GM15510 (cell line): ENCODE measurements around the gene CUX1.

Source experiments
- POLR2A ChIP-seq: IDR thresholded peaks from 3 replicates; pipeline ENCODE4 v1.6.1; 2011; ENCODE audit warnings: borderline replicate concordance; ENCODE audit not compliant: insufficient read length; ENCODE audit errors: extremely low read depth

Gene CUX1

DNA sequence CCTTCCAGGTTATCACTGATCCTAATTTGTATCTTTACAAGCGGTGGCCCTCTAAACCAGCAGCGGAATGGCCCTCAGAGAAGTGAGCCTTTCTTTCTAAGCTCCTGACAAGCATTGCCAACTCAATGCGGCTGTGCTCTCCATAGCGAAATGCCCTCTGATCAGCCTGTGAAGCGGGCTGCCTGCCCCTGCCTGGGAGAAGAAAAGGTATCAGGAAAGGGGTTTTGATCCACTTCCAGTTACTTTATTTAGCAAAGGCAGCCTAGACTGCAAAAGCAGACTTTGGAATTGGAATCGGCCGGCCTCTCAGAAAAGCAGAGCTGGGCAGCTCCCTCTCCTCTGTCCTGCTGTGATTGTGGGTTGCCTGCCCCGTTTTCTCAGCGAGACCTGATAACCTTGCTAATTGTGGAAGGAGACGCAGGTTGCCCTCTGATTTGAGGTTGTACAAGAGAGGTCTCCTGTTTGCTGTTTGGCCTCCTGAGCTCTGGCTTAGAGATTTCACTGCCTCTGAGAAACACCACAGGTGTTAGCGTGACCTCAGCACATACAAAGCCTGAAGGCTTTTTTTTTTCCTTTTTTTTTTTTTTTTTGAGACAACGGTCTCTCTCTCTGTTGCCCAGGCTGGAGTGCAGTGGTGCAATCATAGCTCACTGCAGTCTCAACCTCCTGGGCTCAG, 415.3 kb downstream of the CUX1 start:
- no peak for TF ChIP-seq POLR2A

DNA sequence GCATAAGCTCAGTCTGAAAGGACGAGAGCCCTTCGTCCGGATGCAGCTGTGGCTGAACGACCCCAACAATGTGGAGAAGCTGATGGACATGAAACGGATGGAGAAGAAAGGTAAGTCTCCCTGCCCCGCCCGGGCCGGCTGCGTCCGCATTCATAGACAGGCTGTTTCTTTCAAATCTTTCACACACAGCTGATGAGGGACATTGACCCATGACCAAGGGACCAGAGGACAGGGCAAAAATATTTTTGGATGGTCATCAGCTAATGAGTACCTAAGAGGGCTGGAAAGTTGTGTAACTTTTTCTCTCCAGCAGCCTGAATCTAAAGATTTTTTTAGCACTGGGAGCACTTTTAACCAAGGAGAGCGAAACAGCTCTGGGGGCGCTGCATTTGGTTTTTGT, 416.7 kb downstream of the CUX1 start:
- no peak for TF ChIP-seq POLR2A

DNA sequence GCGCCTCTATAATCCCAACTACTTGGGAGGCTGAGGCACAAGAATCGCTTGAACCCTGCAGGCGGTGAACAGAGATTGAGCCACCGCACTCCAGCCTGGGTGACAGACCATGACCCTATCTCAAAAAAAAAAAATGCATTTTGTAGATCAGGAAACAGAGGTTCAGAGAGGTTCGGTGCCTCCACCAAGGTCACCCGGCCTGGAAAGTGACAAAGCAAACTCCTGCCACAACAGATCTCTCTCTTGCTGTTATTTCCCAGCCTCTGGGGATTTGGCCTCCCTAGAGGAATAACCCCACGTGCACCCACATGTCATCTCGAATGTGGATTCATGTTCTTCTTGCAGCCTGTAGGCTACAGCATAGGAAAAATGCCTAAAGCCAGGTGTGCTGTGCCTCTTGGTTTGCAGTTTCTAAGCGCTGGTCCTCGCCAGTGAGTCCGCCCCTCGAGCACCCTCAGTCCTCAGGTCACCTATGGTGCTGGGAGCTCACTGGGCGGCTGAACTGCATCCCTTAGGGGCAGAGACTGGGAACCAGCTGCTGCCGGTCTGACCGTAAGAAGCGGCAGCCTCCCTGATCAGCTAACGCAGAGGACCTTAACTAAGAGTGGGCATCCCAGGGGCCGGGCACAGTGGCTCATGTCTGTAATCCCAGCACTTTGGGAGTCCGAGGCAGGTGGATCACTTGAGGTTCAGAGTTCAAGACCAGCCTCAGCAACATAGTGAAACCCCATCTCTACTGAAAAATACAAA, 417.6 kb downstream of the CUX1 start:
- TF ChIP-seq POLR2A: no peak

DNA sequence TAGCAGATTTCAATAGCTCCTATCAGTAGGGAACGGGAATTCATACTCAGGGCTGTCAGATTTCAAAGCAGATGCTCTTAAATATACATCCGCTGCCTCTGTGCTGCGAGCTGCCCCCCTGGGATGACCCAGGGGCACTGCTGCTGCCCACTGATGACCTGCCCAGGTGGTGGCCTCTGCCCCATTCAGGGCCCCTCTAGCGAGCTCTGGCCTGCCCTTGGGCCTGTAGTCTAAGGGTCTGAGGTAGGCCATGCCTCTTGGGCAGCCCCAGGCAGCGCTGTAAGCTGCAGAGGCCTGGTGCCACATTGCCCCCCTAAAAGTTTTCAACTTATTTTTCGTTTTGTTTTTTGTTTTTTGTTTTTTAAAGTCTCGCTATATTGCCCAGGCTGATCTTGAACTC, 418.7 kb downstream of the CUX1 start:
- no peak for TF ChIP-seq POLR2A

DNA sequence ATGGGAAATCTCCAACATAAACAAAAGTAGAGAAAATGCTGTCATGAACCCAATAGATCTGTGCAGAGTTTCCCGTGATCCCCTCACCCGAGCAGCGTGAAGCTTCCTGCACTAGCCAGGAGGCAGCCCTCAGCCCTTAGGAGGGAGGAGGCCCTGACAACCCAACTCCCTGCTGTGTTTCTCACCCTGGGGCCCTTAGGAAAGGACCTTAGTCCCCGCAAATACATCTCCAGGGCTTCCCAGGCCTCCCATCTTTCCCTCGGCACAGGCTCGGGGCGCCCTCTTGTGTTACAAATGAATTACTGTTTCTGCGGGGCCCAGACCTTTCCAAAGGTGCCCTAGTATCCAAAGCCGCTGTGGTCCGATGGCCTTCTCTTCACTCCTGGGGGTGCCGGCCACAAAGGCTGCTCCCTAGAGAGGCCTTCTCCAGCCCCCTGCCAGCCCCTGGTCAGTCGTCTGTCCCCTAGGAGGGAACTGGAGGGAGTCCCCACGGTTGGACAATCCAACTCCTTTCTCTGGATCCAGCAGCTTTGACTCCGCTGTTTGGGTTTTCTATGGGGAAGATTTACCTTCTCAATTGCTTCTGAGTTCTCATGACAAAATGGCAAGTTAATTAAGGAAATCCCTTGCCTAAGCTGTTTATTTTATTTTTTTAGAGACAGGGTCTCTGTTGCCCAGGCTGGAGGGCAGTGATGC, 419.3 kb downstream of the CUX1 start:
- TF ChIP-seq POLR2A: no peak

DNA sequence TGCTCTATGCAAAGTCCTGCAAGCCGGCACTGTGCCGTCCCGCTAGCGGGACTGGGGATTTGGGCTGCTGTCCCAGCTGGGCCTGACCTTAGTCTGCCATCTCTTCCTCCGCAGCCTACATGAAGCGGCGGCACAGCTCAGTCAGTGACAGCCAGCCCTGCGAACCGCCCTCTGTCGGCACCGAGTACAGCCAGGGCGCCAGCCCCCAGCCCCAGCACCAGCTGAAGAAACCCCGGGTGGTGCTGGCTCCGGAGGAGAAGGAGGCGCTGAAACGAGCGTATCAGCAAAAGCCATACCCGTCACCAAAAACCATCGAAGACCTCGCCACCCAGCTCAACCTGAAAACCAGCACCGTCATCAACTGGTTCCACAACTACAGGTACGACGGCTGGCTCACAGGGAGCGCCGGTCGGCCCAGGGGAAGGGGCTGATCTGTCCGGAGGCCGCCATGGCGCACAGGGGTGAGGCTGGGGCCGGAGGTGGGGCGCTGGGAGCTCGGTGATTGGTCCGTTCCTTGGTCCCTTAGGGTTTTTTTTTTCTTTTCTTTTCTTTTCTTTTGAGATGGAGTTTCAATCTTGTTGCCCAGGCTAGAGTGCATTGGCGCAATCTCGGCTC, 421.9 kb downstream of the CUX1 start:
- no peak for TF ChIP-seq POLR2A

DNA sequence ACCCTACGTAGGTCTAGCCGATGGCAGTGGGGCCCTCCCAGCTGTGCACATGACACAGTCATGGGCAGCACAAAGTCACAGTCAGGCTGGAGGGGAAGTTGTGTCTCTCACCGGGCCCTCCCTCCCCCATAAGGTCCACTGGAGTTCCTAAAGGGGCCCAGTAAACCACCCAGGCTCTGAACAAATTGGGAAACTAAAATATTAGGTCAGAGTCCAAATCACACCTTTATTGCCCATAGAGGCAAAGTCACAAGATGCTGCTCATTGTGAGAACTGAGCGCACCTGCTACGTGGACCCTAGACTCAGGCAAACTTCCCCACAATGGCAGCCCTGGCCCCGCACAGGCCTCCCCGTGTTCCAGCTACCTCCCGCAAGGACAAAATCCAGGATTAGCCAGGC, 424.0 kb downstream of the CUX1 start:
- TF ChIP-seq POLR2A: no peak

DNA sequence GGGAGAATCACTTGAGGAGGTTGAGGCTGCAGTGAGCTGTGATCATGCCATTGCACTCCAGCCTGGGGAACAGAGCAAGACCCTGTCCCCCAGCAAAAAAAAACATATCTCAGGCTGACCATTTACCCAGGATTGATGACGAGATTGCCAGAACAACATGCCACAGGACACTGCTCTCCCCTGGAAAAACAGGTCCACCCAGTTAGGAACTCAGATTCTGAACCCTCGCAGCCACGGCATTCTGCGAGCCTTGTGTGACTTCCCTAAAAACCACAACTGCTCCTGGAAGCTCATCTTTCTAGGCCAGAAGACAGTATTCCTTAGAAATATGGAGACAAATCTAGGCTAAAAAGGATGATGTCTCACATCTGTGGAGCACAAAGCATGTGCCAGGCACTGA, 427.2 kb downstream of the CUX1 start:
- no peak for TF ChIP-seq POLR2A

DNA sequence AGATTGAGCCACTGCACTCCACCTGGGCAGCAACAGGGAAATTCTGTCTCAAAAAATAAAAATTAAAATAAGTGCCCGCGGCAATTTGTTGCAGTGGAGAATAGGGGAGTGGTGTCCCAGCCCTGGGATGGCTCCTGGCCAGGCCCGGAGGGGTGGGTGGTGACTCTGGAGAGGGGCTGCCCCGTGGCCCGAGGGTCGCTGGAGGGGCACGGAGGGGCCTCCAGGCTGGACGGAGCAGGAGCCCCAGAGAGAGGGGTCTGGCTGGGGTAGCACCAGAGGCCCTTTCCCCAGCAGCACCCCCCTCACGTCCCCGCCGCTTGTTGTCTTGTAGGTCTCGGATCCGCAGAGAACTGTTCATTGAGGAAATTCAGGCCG, 430.6 kb downstream of the CUX1 start:
- no peak for TF ChIP-seq POLR2A

DNA sequence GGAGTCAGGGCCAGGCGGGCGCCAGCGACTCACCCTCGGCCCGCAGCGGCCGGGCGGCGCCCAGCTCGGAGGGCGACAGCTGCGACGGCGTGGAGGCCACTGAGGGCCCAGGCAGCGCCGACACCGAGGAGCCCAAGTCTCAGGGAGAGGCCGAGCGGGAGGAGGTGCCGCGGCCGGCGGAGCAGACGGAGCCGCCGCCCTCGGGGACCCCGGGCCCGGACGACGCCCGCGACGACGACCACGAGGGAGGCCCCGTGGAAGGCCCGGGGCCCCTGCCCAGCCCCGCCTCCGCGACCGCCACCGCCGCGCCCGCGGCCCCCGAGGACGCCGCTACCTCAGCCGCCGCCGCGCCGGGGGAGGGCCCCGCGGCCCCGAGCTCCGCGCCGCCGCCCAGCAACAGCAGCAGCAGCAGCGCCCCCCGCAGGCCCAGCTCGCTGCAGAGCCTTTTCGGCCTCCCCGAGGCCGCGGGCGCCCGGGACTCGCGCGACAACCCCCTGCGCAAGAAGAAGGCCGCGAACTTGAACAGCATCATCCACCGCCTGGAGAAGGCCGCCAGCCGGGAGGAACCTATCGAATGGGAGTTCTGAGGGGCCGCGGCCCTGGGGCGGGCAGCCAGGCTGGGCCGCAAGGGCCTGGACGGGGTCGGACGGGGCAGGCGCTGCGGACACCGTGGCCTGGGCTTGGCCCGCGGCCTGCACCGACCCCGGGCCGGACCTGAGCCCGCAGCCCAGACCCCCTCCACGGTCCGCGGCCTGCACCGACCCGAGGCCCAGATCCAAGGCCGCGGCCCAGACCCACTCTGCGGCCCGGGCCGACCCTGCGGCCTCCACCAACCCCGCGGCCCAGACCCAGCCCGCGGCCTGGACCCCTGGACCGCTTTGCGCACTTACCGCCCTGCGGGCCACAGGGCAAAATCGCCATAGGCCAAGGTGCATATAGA, 431.3 kb downstream of the CUX1 start:
- TF ChIP-seq POLR2A: no peak

DNA sequence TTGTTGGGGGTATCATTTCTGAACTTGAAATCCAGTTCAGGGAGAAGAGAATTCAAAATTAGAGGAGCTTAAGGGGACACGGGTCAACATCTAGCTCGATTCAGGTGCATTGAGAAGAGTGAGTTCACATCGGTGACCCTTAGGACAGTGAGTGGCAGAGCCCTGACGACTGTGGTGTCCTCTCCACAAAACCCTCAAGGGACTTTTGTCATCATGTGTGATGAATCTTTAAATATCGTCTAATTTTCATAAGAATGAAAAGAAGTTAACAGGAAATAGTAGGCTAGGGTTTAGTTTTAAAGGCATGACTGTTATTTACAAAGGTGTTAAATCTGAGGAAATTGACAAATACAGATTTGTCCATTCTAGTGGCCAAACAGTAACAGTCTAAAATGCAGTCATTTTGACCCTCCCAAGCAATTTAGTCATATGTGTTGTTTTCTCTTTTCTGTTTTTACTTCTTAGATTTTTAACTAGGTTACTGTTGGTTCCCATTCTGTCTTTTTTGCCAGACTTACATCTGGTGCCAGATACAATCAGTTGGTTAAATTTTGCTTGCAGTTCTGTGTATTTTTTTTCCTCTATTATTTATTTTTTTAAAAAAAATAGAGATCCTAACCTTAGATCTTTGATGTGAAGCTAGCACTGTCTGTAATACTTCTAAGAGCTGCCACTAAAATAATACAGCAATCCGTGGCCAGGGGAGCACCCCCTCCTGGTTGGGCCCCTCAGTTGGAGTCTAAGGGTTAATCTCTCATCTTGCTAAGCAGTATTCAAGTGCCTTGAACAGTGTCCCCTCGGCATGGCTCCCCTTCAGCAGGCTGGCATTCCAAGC, 434.3 kb downstream of the CUX1 start:
- no peak for TF ChIP-seq POLR2A

DNA sequence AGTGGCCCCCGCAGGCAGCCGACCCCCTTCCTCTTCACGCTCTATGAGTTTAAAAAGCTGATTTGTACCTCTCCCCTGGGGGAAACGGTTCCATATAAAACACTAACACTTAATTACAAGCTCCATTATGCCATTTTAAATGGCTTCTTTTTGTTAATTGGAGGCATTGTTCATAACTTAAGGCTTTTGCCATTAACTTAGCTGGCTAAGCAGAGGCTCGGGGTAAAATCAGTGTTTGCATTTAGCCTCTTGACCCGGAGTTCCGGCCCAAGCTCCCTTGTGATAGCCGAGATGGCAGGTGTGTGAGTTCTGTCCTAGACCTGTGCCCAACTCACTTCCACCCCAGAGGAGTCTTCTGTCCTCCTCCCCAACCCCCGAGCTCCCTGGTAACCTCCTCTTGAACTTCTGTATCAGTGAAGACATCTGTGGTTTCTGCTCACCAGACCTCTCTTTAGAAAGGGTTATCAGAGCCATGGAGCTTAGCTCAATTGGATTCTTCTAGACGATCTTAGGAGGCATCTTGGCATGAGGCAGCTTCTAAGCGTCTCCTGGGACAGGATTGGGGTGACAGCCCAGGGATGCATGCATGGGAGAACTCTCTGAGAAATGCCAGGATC, 435.0 kb downstream of the CUX1 start:
- no peak for TF ChIP-seq POLR2A
